Subcutaneous adipose tissue (tissue), 4 donors: ENCODE results near the gene DNAJC13. TPM values are rescaled to one million over a fixed set of nuclear protein-coding genes. Genes with fewer than 3 reads are reported as not detected.

Source experiments
- CTCF ChIP-seq: fragments of 450-650 bp; IDR thresholded peaks from one replicate; pipeline ENCODE4 v1.5.1; 2016; ENCODE audit warnings: low read depth, mild to moderate bottlenecking, control low read depth, antibody characterized with exemption, moderate library complexity
- total RNA-seq, 4 donors: library from RNA; depleted of rRNA; stranded (reverse); fragments of >200 nt; gene quantifications; one replicate each; pipeline ENCODE4 v1.1.0, GENCODE V29; 2016

The DNAJC13 gene
- total RNA-seq, 4 donors from 2014 or later: 55.6 to 79.7 (median 66.3) TPM

GRCh38 chr3:132414841-132415240 lies 2.5 kb upstream of the DNAJC13 start:
- TF ChIP-seq CTCF: no peak

- TF ChIP-seq CTCF: no peak
Observed at GRCh38 chr3:132416161-132416560, 1.1 kb upstream of the DNAJC13 start.

GRCh38 chr3:132417695-132418411 lies 551 bp downstream of the DNAJC13 start:
- no peak for TF ChIP-seq CTCF

- TF ChIP-seq CTCF: no peak
Observed at GRCh38 chr3:132418916-132419315, 1.6 kb downstream of the DNAJC13 start.

- no peak for TF ChIP-seq CTCF
Observed at GRCh38 chr3:132421832-132422231, 4.5 kb downstream of the DNAJC13 start.

GRCh38 chr3:132422531-132422930 lies 5.2 kb downstream of the DNAJC13 start:
- no peak for TF ChIP-seq CTCF

GRCh38 chr3:132432639-132433038 lies 15.3 kb downstream of the DNAJC13 start:
- TF ChIP-seq CTCF: no peak
